ENCODE measurements around the gene CLN3. TPM values are rescaled to one million over a fixed set of nuclear protein-coding genes. Genes with fewer than 3 reads are reported as not detected.

The CLN3 gene
- polyA plus RNA-seq, 1 donor from 2014 or later = 32.2 TPM

- no peak for TF ChIP-seq EZH2 (IDR thresholded peaks at IDR 0.05; ENCODE audit: borderline replicate concordance, insufficient read depth, low read length, poor library complexity, severe bottlenecking)
- TF ChIP-seq MXI1 (conservative IDR thresholded peaks at IDR 0.05; ENCODE audit: poor library complexity, severe bottlenecking) = no peak
- TF ChIP-seq SMC3 (conservative IDR thresholded peaks at IDR 0.05; ENCODE audit: poor library complexity) = no peak
- no peak for TF ChIP-seq REST (IDR thresholded peaks at IDR 0.05; ENCODE audit: borderline replicate concordance)
- no peak for TF ChIP-seq EP300 (conservative IDR thresholded peaks at IDR 0.05; ENCODE audit: poor library complexity, severe bottlenecking)
- no peak for TF ChIP-seq POLR2AphosphoS5 (IDR thresholded peaks at IDR 0.05)
- TF ChIP-seq CTCF (IDR thresholded peaks at IDR 0.05; ENCODE audit: poor library complexity, severe bottlenecking) = no peak
- TF ChIP-seq RAD21 (conservative IDR thresholded peaks at IDR 0.05) = no peak
- Histone ChIP-seq H3K4me3 (ENCODE audit: low read length) (no peak overlapping the region), H3K27ac (ENCODE audit: low read length) (no peak overlapping the region)
Observed at GRCh38 chr16:28496844-28497243, 5.0 kb upstream of the CLN3 start.

DNA sequence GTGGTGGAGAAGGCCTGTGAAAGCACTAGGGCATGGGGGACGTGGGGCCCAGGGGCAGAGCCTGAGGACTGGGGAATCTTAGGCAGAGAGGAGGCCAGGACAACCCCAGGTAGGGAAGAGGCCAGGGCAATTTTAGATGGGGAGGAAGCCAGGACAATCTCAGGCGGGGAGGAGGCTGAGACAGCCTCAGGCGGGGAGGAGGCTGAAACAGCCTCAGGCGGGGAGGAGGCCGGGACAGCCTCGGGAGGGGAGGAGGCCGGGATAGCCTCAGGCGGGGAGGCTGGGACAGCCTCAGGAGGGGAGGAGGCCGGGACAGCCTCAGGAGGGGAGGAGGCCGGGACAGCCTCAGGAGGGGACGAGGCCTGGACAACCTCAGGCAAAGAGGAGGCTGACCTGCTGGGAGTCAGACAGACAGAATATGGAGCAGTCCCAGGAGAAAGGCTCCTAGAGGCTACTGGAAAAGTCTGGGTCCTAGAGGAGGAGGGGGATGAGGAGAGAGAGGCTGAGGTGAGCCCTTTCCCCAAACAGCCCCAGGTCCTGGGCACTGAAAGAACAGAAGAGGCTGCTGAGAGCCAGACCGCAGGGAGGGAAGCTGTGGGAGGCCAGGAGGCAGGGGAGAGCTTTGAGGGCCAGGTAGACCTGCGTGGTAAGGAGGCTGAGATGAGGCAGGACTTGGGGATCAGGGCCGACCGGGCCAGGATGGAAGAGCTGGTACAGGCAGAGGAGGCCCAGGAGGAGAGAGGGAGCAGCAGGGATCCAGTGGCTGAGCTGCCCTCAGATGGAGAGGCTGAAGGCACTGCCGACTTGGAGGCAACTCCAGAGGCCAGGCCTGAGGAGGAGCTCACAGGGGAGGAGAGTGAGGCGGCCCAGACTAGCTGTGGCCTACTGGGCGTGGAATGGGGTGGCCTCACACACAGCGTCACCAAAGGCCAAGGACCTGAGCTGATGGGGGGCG, 4.2 kb upstream of the CLN3 start:
- Histone ChIP-seq H3K9me3 (ENCODE audit: low read length) (no peaks in the 10 kb centered on the region), H3F3A (ENCODE audit: insufficient read depth, low read length, poor library complexity, severe bottlenecking) (no peaks in the 10 kb centered on the region), H3K27me3 (ENCODE audit: insufficient read depth, low read depth, low read length) (no peaks in the 10 kb centered on the region), H3K4me3 (ENCODE audit: low read length) (no peak overlapping the region), H3K9me2 (ENCODE audit: insufficient read depth, low read length) (no peaks in the 10 kb centered on the region), H4K20me1 (ENCODE audit: insufficient read depth) (no peaks in the 10 kb centered on the region), H3K9ac (ENCODE audit: low read length) (no peak overlapping the region), H2AFZ (ENCODE audit: low read depth, low read length) (no peak overlapping the region), H3K4me2 (ENCODE audit: low read length) (no peak overlapping the region), H3K36me3 (ENCODE audit: insufficient read depth, low read length) (no peaks in the 10 kb centered on the region), H3K27ac (ENCODE audit: low read length) (no peak overlapping the region), H3K79me2 (replicated peaks; ENCODE audit: insufficient read depth, low read length) (no peaks in the 10 kb centered on the region)
- TF ChIP-seq RAD21 (conservative IDR thresholded peaks at IDR 0.05) = no peak
- no peak for TF ChIP-seq MXI1 (conservative IDR thresholded peaks at IDR 0.05; ENCODE audit: poor library complexity, severe bottlenecking)
- no peak for TF ChIP-seq POLR2AphosphoS5 (IDR thresholded peaks at IDR 0.05)
- no peak for TF ChIP-seq SMC3 (conservative IDR thresholded peaks at IDR 0.05; ENCODE audit: poor library complexity)
- no peak for TF ChIP-seq EP300 (conservative IDR thresholded peaks at IDR 0.05; ENCODE audit: poor library complexity, severe bottlenecking)
- no peak for TF ChIP-seq EZH2 (IDR thresholded peaks at IDR 0.05; ENCODE audit: borderline replicate concordance, insufficient read depth, low read length, poor library complexity, severe bottlenecking)
- TF ChIP-seq TAF1 (IDR thresholded peaks at IDR 0.05; ENCODE audit: low read depth) = no peak
- TF ChIP-seq REST (IDR thresholded peaks at IDR 0.05; ENCODE audit: borderline replicate concordance) = no peak
- no peak for TF ChIP-seq CTCF (IDR thresholded peaks at IDR 0.05; ENCODE audit: poor library complexity, severe bottlenecking)

More at GRCh38 chr16:28496844-28497243, 5.0 kb upstream of the CLN3 start:
- H3K27me3 ChIP-seq (ENCODE audit: insufficient read depth, low read depth, low read length) = no peaks in the 10 kb centered on the region
- no peaks in the 10 kb centered on the region for H3F3A ChIP-seq (ENCODE audit: insufficient read depth, low read length, poor library complexity, severe bottlenecking)
- no peaks in the 10 kb centered on the region for H3K9me3 ChIP-seq (ENCODE audit: low read length)
- H2AFZ ChIP-seq (ENCODE audit: low read depth, low read length) = no peak overlapping the region
- H3K9me2 ChIP-seq (ENCODE audit: insufficient read depth, low read length) = no peaks in the 10 kb centered on the region
- H4K20me1 ChIP-seq (ENCODE audit: insufficient read depth) = no peaks in the 10 kb centered on the region
- H3K36me3 ChIP-seq (ENCODE audit: insufficient read depth, low read length) = no peaks in the 10 kb centered on the region
- H3K4me2 ChIP-seq (ENCODE audit: low read length) = no peak overlapping the region
- H3K9ac ChIP-seq (ENCODE audit: low read length) = no peak overlapping the region
- no peaks in the 10 kb centered on the region for H3K79me2 ChIP-seq (replicated peaks; ENCODE audit: insufficient read depth, low read length)
